A549 (cell line): Measurements from ENCODE around the gene SLC12A7.

Experiments used
- EHF ChIP-seq: fragments of 250-450 bp; sonication (Bioruptor Pico); IDR thresholded peaks from 2 replicates; pipeline ENCODE4 v1.5.0; 2020; ENCODE audit warnings: mild to moderate bottlenecking
- ESRRA ChIP-seq: fragments of 150-350 bp; IDR thresholded peaks from 2 replicates; pipeline ENCODE4 v1.6.1; 2014; ENCODE audit warnings: mild to moderate bottlenecking, low read length, borderline replicate concordance
- HDAC2 ChIP-seq: fragments of 200-600 bp; sonication (generic); IDR thresholded peaks from 2 replicates; pipeline ENCODE4 v1.6.1; 2016
- HOXA7 ChIP-seq: fragments of 250-450 bp; sonication (Bioruptor Pico); IDR thresholded peaks from 2 replicates; pipeline ENCODE4 v1.5.0; 2020; ENCODE audit warnings: mild to moderate bottlenecking, moderate library complexity
- POLR2A ChIP-seq: IDR thresholded peaks from 2 replicates; pipeline ENCODE4 v1.6.1; 2012; ENCODE audit warnings: mild to moderate bottlenecking, low read length
- RAD21 ChIP-seq, 2 experiments: fragments of >200 bp in 1 of 2; sonication (Bioruptor Twin) in 1 of 2; formaldehyde crosslinking in 1 of 2; IDR thresholded peaks in 1 of 2; conservative IDR thresholded peaks in 1 of 2; 2 replicates in 1 of 2; 3 replicates in 1 of 2; pipeline ENCODE4 v1.6.1; 2012 to 2018; ENCODE audit warnings: inconsistent platforms in 1 of 2
- RCOR1 ChIP-seq: fragments of 150-350 bp; IDR thresholded peaks from 2 replicates; pipeline ENCODE4 v1.6.1; 2014; ENCODE audit warnings: antibody characterized with exemption, low read length, low read depth
- TF ChIP-seq, protein P1 (sequence below): fragments of 250-450 bp; sonication (Bioruptor Pico); IDR thresholded peaks from 2 replicates; pipeline ENCODE4 v1.5.0; 2021; ENCODE audit warnings: mild to moderate bottlenecking, moderate library complexity, borderline replicate concordance
- TF ChIP-seq, protein P2 (sequence below): fragments of 450-650 bp; IDR thresholded peaks from 2 replicates; pipeline ENCODE4 v1.6.1; 2014; ENCODE audit warnings: antibody characterized with exemption
- TF ChIP-seq, protein P3 (sequence below): fragments of >200 bp; sonication (Bioruptor Twin); formaldehyde crosslinking; IDR thresholded peaks from 3 replicates; pipeline ENCODE4 v1.5.1; 2016
- TF ChIP-seq, protein P4 (sequence below): fragments of 150-350 bp; IDR thresholded peaks from 2 replicates; pipeline ENCODE4 v1.6.1; 2014; ENCODE audit warnings: low read depth, mild to moderate bottlenecking, low read length
- TF ChIP-seq, protein P5 (sequence below): IDR thresholded peaks from 2 replicates; pipeline ENCODE4 v1.6.1; 2012
- TF ChIP-seq, protein P6 (sequence below): fragments of 250-450 bp; sonication (Bioruptor Pico); IDR thresholded peaks from 2 replicates; pipeline ENCODE4 v1.5.0; 2020; ENCODE audit warnings: low read depth, mild to moderate bottlenecking, moderate library complexity
- TF ChIP-seq, protein P7 (sequence below): IDR thresholded peaks from 2 replicates; pipeline ENCODE4 v1.6.1; 2012

DNA sequence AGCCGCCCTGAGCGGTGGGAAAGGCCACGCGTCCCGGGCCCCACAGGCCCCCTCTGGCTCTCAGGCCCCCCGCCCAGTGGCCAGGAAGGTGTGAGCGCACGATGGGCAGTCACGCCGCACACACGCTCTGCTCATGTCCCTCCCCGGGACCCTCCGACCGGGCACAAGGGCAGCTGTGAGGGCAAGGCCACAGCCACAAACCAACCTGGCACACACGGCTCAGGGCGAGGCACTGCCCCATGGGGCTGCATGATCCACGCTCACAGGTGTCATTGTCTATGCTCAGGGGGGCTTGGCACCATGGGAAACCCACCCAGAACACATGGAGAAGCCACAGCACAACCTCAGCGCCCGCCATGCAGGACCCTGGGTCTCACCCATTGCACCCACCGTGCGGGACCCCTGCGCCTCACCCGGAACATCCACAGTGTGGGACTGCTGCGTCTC lies 51.3 kb downstream of the SLC12A7 start:
- TF ChIP-seq, protein P1, sequence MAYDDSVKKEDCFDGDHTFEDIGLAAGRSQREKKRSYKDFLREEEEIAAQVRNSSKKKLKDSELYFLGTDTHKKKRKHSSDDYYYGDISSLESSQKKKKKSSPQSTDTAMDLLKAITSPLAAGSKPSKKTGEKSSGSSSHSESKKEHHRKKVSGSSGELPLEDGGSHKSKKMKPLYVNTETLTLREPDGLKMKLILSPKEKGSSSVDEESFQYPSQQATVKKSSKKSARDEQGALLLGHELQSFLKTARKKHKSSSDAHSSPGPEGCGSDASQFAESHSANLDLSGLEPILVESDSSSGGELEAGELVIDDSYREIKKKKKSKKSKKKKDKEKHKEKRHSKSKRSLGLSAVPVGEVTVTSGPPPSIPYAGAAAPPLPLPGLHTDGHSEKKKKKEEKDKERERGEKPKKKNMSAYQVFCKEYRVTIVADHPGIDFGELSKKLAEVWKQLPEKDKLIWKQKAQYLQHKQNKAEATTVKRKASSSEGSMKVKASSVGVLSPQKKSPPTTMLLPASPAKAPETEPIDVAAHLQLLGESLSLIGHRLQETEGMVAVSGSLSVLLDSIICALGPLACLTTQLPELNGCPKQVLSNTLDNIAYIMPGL (CRISPR knock-in tag), result no peak
- TF ChIP-seq, protein P2, sequence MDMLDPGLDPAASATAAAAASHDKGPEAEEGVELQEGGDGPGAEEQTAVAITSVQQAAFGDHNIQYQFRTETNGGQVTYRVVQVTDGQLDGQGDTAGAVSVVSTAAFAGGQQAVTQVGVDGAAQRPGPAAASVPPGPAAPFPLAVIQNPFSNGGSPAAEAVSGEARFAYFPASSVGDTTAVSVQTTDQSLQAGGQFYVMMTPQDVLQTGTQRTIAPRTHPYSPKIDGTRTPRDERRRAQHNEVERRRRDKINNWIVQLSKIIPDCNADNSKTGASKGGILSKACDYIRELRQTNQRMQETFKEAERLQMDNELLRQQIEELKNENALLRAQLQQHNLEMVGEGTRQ, result no peak
- TF ChIP-seq, protein P3, sequence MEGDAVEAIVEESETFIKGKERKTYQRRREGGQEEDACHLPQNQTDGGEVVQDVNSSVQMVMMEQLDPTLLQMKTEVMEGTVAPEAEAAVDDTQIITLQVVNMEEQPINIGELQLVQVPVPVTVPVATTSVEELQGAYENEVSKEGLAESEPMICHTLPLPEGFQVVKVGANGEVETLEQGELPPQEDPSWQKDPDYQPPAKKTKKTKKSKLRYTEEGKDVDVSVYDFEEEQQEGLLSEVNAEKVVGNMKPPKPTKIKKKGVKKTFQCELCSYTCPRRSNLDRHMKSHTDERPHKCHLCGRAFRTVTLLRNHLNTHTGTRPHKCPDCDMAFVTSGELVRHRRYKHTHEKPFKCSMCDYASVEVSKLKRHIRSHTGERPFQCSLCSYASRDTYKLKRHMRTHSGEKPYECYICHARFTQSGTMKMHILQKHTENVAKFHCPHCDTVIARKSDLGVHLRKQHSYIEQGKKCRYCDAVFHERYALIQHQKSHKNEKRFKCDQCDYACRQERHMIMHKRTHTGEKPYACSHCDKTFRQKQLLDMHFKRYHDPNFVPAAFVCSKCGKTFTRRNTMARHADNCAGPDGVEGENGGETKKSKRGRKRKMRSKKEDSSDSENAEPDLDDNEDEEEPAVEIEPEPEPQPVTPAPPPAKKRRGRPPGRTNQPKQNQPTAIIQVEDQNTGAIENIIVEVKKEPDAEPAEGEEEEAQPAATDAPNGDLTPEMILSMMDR, result no peak
- no peak for TF ChIP-seq ESRRA
- TF ChIP-seq, protein P4, sequence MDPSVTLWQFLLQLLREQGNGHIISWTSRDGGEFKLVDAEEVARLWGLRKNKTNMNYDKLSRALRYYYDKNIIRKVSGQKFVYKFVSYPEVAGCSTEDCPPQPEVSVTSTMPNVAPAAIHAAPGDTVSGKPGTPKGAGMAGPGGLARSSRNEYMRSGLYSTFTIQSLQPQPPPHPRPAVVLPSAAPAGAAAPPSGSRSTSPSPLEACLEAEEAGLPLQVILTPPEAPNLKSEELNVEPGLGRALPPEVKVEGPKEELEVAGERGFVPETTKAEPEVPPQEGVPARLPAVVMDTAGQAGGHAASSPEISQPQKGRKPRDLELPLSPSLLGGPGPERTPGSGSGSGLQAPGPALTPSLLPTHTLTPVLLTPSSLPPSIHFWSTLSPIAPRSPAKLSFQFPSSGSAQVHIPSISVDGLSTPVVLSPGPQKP, result no peak
- TF ChIP-seq, protein P5, sequence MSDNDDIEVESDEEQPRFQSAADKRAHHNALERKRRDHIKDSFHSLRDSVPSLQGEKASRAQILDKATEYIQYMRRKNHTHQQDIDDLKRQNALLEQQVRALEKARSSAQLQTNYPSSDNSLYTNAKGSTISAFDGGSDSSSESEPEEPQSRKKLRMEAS, result no peak
- TF ChIP-seq, protein P6, sequence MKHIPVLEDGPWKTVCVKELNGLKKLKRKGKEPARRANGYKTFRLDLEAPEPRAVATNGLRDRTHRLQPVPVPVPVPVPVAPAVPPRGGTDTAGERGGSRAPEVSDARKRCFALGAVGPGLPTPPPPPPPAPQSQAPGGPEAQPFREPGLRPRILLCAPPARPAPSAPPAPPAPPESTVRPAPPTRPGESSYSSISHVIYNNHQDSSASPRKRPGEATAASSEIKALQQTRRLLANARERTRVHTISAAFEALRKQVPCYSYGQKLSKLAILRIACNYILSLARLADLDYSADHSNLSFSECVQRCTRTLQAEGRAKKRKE (CRISPR knock-in tag), result no peak
- TF ChIP-seq, protein P7, sequence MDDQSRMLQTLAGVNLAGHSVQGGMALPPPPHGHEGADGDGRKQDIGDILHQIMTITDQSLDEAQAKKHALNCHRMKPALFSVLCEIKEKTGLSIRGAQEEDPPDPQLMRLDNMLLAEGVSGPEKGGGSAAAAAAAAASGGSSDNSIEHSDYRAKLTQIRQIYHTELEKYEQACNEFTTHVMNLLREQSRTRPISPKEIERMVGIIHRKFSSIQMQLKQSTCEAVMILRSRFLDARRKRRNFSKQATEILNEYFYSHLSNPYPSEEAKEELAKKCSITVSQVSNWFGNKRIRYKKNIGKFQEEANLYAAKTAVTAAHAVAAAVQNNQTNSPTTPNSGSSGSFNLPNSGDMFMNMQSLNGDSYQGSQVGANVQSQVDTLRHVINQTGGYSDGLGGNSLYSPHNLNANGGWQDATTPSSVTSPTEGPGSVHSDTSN, result no peak
- TF ChIP-seq RCOR1, result no peak
- TF ChIP-seq RAD21 (conservative IDR thresholded peaks at IDR 0.05 in 1 of 2, IDR thresholded peaks at IDR 0.05 in 1 of 2), result no peak
- no peak for TF ChIP-seq POLR2A
- TF ChIP-seq HDAC2, result no peak
- TF ChIP-seq EHF (CRISPR knock-in tag), result no peak
- TF ChIP-seq HOXA7 (CRISPR knock-in tag), result no peak
